A375 (cell line): Measurements from ENCODE around the gene ESYT2. TPM values are rescaled to one million over a fixed set of nuclear protein-coding genes. Genes with fewer than 3 reads are reported as not detected.

Source experiments
- total RNA-seq: library from RNA; depleted of rRNA; stranded (reverse); fragments of >200 nt; shearing (Covaris generic); gene quantifications from 2 replicates; pipeline ENCODE4 v1.2.3, GENCODE V29; 2014; rRNA removed

The ESYT2 gene, protein sequence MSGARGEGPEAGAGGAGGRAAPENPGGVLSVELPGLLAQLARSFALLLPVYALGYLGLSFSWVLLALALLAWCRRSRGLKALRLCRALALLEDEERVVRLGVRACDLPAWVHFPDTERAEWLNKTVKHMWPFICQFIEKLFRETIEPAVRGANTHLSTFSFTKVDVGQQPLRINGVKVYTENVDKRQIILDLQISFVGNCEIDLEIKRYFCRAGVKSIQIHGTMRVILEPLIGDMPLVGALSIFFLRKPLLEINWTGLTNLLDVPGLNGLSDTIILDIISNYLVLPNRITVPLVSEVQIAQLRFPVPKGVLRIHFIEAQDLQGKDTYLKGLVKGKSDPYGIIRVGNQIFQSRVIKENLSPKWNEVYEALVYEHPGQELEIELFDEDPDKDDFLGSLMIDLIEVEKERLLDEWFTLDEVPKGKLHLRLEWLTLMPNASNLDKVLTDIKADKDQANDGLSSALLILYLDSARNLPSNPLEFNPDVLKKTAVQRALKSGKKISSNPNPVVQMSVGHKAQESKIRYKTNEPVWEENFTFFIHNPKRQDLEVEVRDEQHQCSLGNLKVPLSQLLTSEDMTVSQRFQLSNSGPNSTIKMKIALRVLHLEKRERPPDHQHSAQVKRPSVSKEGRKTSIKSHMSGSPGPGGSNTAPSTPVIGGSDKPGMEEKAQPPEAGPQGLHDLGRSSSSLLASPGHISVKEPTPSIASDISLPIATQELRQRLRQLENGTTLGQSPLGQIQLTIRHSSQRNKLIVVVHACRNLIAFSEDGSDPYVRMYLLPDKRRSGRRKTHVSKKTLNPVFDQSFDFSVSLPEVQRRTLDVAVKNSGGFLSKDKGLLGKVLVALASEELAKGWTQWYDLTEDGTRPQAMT
- 55.3 and 66.3 TPM in 2 replicates for total RNA-seq

DNA sequence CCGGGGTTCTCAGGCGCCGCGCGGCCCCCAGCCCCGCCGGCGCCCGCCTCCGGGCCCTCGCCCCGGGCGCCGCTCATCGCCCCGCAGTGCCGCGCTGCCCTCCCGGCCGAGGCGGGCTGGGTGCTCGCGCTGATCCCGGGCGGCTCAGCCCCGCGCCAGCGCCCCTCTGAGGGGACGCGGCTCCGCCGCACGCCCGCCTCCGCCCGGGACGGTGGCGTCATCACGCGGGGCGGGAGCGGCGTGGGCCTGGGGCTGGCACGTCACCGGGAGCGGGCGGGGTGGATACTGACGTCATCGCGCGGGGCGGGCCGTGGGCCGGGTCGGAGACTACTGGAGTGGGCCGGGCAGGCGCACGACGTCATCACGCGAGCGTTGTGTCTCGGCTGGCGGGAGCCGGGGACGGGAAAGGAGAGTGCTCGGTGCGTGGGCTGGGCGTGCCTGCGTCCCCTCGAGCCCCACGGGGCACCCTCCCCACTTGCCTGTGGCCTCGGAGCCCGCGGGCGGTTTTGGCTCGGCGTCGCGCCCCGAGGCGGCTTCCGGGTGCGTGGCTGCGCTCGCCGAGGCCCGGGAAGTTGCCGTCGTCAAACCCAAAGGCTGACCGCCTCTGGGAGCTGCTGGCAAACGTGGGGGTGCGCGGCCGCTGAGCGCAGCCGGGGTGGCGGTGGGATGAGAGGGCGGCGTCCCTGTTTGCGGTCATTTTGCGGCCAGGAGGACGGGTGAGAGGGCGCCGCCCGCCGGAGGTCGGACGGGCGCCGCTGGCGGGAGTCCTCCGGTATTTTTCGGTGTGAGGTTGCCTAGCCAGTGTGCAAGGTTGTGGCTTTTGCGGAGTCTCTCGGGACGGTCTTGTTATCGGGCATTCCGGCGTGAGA lies at the start of gene ESYT2:
TSS of gene ESYT2 (minus strand) at position 168 of the 869 bp plus-strand sequence. CDS start at position 77, 91 bp downstream.

DNA sequence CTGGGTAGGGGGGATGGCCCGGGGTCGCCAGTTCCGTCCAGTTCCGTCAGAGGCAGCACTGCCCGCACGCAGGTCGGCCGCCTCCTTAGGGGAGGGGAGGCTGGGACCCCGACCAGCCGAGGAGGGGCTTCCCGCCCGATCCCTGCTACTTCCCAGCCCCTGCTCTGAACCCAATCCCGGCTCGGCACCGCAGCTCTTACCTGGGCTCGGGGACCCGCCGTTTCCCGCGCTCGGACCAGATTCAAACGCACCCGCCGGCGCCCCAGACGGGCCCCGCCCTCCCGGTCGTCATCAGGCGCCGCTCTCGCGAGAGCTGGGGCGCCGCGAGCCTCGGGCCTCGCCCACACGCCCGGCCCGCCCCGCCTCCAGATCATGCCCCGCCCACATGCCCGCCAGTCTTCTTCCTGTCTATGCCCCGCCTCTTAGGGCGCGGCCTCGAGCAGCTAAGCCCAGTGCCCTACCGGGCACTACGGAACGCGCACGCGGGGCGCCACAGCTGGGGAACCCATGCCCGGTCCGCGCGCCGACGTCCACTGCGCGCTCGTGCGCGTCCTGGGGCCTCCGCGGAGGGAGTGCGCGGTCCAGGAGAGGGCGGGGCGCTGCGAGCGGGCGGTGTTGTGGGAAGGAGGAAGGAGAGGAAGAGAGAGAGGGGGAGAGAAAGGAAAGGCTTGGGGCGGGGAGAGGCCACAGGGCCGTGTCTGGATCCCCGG lies 124.6 kb downstream of the ESYT2 start, which contains the start of gene NCAPG2:
TSS of gene NCAPG2 (minus strand) at position 281 of the 710 bp plus-strand sequence. CDS start 2,905 bp downstream, outside the sequence.

Other genes with a start within 250 kb of the ESYT2 start
- gene PTPRN2, start 241.7 kb downstream of the ESYT2 start, total RNA-seq = 0.34 TPM in 1 of 2 replicates, not detected in the other
- gene NCAPG2, start 124.7 kb downstream of the ESYT2 start, total RNA-seq = 28.8 and 29.6 TPM in 2 replicates
- 7.8 TPM in 2 replicates for gene DYNC2I1, start 27.0 kb upstream of the ESYT2 start, total RNA-seq